Occipital lobe (tissue), 2 donors: ENCODE measurements around the gene RSPO3. TPM values are rescaled to one million over a fixed set of nuclear protein-coding genes. Genes with fewer than 3 reads are reported as not detected.
"Not testable (repeated sequence)": the region's sequence is repeated elsewhere in the genome, so short reads cannot be mapped to it uniquely, and the experiment has no call there.

Experiments used
- DNase-seq: peaks from one replicate; lab custom pipeline; 2025; lab: John Stamatoyannopoulos, UW
- total RNA-seq: library from RNA; depleted of rRNA; stranded (reverse); fragments of >200 nt; gene quantifications from one replicate; pipeline ENCODE4 v1.2.3, GENCODE V29; 2014

RSPO3 gene
- total RNA-seq, 1 donor from 2014 or later, result 44.1 TPM

GRCh38 chr6:127202676-127203075 lies 84.2 kb downstream of the RSPO3 start:
- DNase-seq, result no peak

- DNase-seq, result no peak
These were observed 85.8 kb downstream of the RSPO3 start for GRCh38 chr6:127204281-127204680.

GRCh38 chr6:127205036-127205435 lies 86.6 kb downstream of the RSPO3 start:
- no peak for DNase-seq

GRCh38 chr6:127206531-127207095 lies 88.1 kb downstream of the RSPO3 start:
- DNase-seq, result no peak

- DNase-seq, result no peak
These were observed 89.2 kb downstream of the RSPO3 start for GRCh38 chr6:127207591-127208120.

- DNase-seq, result no peak
These were observed 92.3 kb downstream of the RSPO3 start for GRCh38 chr6:127210725-127211124.

- no peak for DNase-seq
These were observed 93.9 kb downstream of the RSPO3 start for GRCh38 chr6:127212376-127212775.

GRCh38 chr6:127214032-127214431 lies 95.6 kb downstream of the RSPO3 start:
- DNase-seq, result not testable (repeated sequence)

- DNase-seq, result not testable (repeated sequence)
These were observed 96.1 kb downstream of the RSPO3 start for GRCh38 chr6:127214531-127214930.

GRCh38 chr6:127215931-127216330 lies 97.5 kb downstream of the RSPO3 start:
- no peak for DNase-seq

GRCh38 chr6:127216810-127217789 lies 98.6 kb downstream of the RSPO3 start:
- DNase-seq, result no peak

- no peak for DNase-seq
These were observed 101.4 kb downstream of the RSPO3 start for GRCh38 chr6:127219869-127220268.

- DNase-seq, result no peak
These were observed 102.7 kb downstream of the RSPO3 start for GRCh38 chr6:127221201-127221600.

- no peak for DNase-seq
These were observed 103.9 kb downstream of the RSPO3 start for GRCh38 chr6:127222418-127222817.

GRCh38 chr6:127225497-127225896 lies 107.0 kb downstream of the RSPO3 start:
- no peak for DNase-seq

- DNase-seq, result not testable (repeated sequence)
These were observed 115.3 kb downstream of the RSPO3 start for GRCh38 chr6:127233819-127234218.

GRCh38 chr6:127243501-127243900 lies 125.0 kb downstream of the RSPO3 start:
- no peak for DNase-seq

Other genes with a start within 250 kb of the RSPO3 start
- 115 TPM for gene RNF146, start 148.2 kb downstream of the RSPO3 start, total RNA-seq
- gene ECHDC1, start 224.9 kb downstream of the RSPO3 start, total RNA-seq, result 53.8 TPM